D721Med (cell line): ENCODE measurements around the gene LRRC4.

Source experiments
- DNase-seq: peaks from one replicate; pipeline ENCODE4 v3.0.0; 2011; ENCODE audit warnings: low spot score; ENCODE audit not compliant: insufficient read length
- FAIRE-seq: peaks from 2 replicates; lab custom pipeline; 2011; peaks lifted over from hg19 to GRCh38; lab: Jason Lieb, UNC
- TF ChIP-seq, protein P1 (sequence below): IDR thresholded peaks from 2 replicates; pipeline ENCODE4 v1.5.1; 2012; ENCODE audit warnings: mild to moderate bottlenecking, control low read depth; ENCODE audit not compliant: insufficient read depth; ENCODE audit errors: missing control alignments

The LRRC4 gene

DNA sequence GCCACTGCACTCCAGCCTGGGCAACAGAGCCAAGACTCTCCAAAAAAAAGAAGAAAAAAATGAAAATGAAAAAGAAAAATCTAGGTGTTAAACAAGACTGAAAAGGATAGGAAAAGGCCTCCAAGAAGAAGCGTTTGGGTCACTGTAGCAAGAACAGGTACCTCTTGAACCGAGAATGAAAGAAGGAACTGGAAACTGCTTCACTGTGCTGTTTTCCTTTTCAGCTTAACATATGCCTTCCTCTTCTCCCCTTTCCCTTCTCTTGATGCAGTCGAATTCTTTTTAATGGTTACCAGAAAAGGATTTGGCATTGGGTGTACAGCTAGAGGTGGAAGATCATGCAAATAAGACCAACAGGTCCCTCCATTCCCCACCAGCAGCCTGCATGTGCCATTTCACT, 28.1 kb downstream of the LRRC4 start:
- FAIRE-seq (no peak), DNase-seq (no peak)

DNA sequence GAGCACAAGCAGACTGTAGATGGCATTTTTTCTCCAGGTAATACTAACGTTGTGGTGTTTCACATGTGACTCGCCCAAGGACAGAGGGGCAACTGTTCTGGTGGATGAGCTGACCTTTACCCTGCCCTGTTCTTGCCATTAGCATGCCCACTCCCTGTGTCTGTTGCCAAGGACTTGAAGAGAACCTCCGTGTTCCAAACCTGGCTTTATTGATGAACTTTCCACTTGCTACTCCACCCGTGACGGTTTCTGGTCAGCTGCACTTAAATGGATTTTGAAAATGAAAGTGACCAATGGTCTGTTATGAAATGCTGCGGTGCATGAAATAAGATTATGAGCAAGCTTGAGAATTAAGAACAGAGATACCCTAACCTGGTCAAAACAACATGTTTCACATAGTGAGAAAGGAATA, 30.4 kb downstream of the LRRC4 start:
- no peak for DNase-seq
- TF ChIP-seq, protein P1, sequence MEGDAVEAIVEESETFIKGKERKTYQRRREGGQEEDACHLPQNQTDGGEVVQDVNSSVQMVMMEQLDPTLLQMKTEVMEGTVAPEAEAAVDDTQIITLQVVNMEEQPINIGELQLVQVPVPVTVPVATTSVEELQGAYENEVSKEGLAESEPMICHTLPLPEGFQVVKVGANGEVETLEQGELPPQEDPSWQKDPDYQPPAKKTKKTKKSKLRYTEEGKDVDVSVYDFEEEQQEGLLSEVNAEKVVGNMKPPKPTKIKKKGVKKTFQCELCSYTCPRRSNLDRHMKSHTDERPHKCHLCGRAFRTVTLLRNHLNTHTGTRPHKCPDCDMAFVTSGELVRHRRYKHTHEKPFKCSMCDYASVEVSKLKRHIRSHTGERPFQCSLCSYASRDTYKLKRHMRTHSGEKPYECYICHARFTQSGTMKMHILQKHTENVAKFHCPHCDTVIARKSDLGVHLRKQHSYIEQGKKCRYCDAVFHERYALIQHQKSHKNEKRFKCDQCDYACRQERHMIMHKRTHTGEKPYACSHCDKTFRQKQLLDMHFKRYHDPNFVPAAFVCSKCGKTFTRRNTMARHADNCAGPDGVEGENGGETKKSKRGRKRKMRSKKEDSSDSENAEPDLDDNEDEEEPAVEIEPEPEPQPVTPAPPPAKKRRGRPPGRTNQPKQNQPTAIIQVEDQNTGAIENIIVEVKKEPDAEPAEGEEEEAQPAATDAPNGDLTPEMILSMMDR = no peak
- no peak for FAIRE-seq

More for the DNA sequence above, 28.1 kb downstream of the LRRC4 start:
- TF ChIP-seq, protein P1 = no peak

DNA sequence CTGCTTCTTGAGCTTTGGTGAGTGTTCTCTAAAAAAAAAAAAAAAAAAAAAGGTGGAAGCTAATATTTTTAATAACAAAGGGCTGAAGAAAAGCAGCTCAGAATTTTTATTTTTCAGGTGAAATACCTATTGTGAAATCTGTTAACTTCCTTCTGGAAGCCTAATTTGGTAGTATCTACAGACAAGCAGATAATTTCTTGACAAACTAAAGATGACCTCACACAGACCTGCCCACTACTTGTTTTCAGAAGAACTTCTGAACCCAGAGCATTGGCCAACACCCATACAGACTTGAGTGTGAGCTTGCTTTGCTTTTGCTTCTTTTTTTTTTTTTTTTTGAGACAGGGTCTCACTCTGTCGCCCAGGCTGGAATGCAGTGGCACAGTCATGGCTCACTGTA, 31.2 kb downstream of the LRRC4 start:
- DNase-seq = no peak
- TF ChIP-seq, protein P1 = no peak
- FAIRE-seq = no peak

DNA sequence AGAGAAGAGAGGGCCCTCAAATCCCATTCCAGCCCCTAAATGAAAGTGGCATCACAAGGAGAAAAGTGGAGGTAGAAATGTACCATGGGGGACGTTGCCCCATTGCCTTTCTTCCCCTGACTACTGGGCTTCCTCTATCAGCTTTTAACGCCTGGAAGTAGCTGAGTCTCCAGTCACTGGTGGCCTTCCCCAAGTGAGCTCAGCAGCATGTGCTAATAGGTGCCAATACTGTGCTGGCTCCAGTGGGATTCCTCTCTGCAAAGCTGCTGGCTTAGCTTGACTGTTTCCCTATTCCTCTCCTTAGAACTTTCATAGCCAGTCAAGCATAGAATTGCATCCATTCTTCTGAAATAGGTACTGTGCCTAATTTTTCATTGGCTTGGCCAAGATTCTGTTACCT, 32.6 kb downstream of the LRRC4 start:
- FAIRE-seq (no peak), DNase-seq (no peak)
- TF ChIP-seq, protein P1 = no peak

DNA sequence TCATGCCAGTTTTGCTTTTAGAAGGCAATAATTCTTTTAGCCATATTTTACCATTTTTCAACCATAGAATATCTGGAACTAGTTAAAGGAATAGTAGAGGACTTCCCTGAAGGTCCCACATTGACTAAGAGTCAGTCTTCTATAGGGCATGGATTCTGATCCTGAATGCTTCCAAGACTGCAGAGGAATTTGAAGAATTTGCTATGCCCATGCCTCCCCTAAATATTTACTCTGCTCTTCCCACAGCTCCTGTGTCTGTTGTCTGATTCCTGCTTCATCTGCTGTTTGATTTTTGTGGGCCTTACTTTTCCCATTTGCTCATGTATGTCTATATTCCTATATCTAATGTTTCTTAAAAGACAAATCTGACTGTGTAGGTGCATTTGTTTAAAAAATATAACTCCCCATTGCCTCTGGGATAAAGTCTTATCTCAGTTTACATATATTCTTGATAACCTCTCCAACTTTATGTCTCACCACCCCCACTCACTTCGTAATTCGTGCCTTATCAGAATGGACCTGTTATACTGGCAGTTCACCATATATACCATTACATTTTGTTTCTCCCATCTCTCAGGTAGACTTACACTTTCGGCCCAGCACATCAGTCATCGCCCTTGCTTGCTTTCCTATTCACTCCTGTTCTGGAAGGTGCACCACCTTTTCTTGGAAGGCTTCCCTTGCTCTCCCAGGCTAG, 33.9 kb downstream of the LRRC4 start:
- DNase-seq (no peak), FAIRE-seq (no peak)
- TF ChIP-seq, protein P1 = no peak

DNA sequence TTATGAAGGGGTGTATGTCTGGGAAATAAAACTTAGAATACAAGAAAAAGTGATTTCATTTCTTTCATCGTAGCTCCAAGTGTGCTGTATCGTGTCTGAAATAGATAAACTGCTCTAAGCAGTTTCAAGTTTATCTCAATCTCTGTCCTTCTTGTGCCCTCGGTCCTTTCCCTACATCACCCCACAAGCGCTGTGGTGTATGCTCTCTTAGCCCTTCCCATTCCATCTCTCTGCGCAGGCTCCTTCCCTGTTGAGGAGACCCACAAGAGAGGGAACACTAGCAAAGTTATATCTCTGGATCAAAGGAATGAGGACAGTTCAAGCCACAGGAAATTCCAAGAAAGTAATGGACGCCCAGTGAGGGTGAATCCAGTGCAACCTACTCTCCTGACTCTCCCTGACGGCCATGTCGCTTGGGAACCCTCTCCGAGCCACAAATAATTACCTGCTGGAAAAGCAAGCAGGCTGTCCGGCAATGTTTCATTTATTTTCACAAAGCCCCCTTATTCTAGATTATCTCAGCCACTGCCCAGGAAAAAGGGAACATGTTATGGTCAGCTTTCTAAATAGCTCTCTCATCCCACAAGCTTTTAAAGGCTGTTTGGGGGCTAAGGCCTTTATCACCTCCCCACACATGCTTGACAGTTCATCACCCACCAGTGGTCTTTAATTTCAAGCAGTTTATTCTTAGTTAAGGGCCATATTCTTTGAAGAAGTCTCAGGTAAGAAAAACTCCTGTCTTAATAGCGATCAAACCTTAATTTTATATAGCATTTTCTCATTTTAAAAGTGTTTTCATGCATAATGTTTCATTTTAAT, 34.8 kb downstream of the LRRC4 start:
- FAIRE-seq (no peak), DNase-seq (no peak)

More for the DNA sequence above, 34.8 kb downstream of the LRRC4 start:
- TF ChIP-seq, protein P1 = no peak
